Renal cortical epithelial cell (primary cell): ENCODE data around the gene TJAP1. TPM values are rescaled to one million over a fixed set of nuclear protein-coding genes. Genes with fewer than 3 reads are reported as not detected.
"Not testable (repeated sequence)": the region's sequence is repeated elsewhere in the genome, so short reads cannot be mapped to it uniquely, and the experiment has no call there.

ENCODE experiments used
- DNase-seq: peaks from one replicate; pipeline ENCODE4 v3.0.0-alpha.2; 2011; ENCODE audit warnings: low read depth
- total RNA-seq: library from RNA; depleted of rRNA; stranded (reverse); fragments of >200 nt; gene quantifications from 2 replicates; pipeline ENCODE4 v1.2.3, GENCODE V29; 2014

The TJAP1 gene
- total RNA-seq, 1 donor from 2014 or later, result 19.6 TPM

- DNase-seq, result peak; percentile 40
These were observed 3.7 kb downstream of the TJAP1 start for GRCh38 chr6:43481075-43481474.

- DNase-seq, result peak; percentile 77
These were observed 4.3 kb downstream of the TJAP1 start for GRCh38 chr6:43481591-43482236.

- DNase-seq, result no peak
These were observed 11.4 kb downstream of the TJAP1 start for GRCh38 chr6:43488667-43489276.

GRCh38 chr6:43489277-43490072, 12.1 kb downstream of the TJAP1 start:
- no peak for DNase-seq

- DNase-seq, result no peak
These were observed 13.2 kb downstream of the TJAP1 start for GRCh38 chr6:43490523-43490939.

GRCh38 chr6:43491750-43492661, 14.6 kb downstream of the TJAP1 start:
- DNase-seq, result peak; percentile 50

- no peak for DNase-seq
These were observed 15.3 kb downstream of the TJAP1 start for GRCh38 chr6:43492673-43493072.

- no peak for DNase-seq
These were observed 15.9 kb downstream of the TJAP1 start for GRCh38 chr6:43493230-43493629.

- DNase-seq, result no peak
These were observed 16.5 kb downstream of the TJAP1 start for GRCh38 chr6:43493833-43494232.

- no peak for DNase-seq
These were observed 17.0 kb downstream of the TJAP1 start for GRCh38 chr6:43494321-43494720.

GRCh38 chr6:43494766-43495165, 17.4 kb downstream of the TJAP1 start:
- DNase-seq, result no peak

- no peak for DNase-seq
These were observed 18.1 kb downstream of the TJAP1 start for GRCh38 chr6:43495409-43495941.

GRCh38 chr6:43496370-43497128, 19.2 kb downstream of the TJAP1 start:
- DNase-seq, result peak; percentile 62

GRCh38 chr6:43497129-43497396, 19.7 kb downstream of the TJAP1 start:
- DNase-seq, result no peak

GRCh38 chr6:43497689-43498088, 20.3 kb downstream of the TJAP1 start:
- no peak for DNase-seq

- not testable (repeated sequence) for DNase-seq
These were observed 20.9 kb downstream of the TJAP1 start for GRCh38 chr6:43498291-43498690.

GRCh38 chr6:43499028-43499815, 21.9 kb downstream of the TJAP1 start:
- DNase-seq, result no peak

- no peak for DNase-seq
These were observed 23.6 kb downstream of the TJAP1 start for GRCh38 chr6:43500921-43501320.

- no peak for DNase-seq
These were observed 25.3 kb downstream of the TJAP1 start for GRCh38 chr6:43502666-43503065.

GRCh38 chr6:43503443-43503842, 26.1 kb downstream of the TJAP1 start:
- DNase-seq, result no peak
